HG03196 (cell line): ENCODE measurements around the gene PFDN2.

ENCODE experiments used
- ATAC-seq: cut with Tn5 transposase; IDR thresholded peaks from one replicate; pipeline ENCODE4 v1.9.1; 2021; ENCODE audit not compliant: unreplicated experiment

The PFDN2 gene, protein sequence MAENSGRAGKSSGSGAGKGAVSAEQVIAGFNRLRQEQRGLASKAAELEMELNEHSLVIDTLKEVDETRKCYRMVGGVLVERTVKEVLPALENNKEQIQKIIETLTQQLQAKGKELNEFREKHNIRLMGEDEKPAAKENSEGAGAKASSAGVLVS

GRCh38 chr1:161117759-161118581 lies at the start of gene PFDN2, which contains the start of gene NIT1:
TSS of gene PFDN2 (minus strand) at chr1:161118037. CDS start at chr1:161118026, 11 bp downstream.
TSS of gene NIT1 (plus strand) at chr1:161118105. CDS start at chr1:161118177, 72 bp downstream.
- ATAC-seq: peak; percentile 78

- ATAC-seq: peak; percentile 4
Observed at GRCh38 chr1:161166669-161167548, 49.1 kb upstream of the PFDN2 start.

GRCh38 chr1:161165742-161166668 lies 48.2 kb upstream of the PFDN2 start, which contains the start of gene PPOX:
TSS of gene PPOX (plus strand) at chr1:161166426. CDS start at chr1:161166848, 422 bp downstream.
- peak; percentile 86 for ATAC-seq

- no peak for ATAC-seq
Observed at GRCh38 chr1:161164901-161165610, 47.2 kb upstream of the PFDN2 start.

DNA sequence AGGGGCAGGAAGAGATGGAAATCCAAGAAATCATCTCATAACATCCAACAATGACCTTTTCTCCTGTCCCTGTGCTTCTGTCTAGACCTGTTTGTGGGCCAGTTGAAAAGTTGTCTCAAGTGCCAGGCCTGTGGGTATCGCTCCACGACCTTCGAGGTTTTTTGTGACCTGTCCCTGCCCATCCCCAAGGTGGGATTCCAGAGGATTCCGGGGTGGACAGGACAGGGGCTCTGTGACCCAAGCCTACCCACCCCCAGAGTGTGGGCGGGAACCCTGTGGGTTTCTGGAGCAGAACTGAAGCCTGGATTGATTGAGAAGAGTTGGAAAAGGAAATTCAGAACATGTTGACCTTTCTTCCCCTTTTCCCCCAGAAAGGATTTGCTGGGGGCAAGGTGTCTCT lies 46.0 kb upstream of the PFDN2 start:
- no peak for ATAC-seq

GRCh38 chr1:161162806-161163205 lies 45.0 kb upstream of the PFDN2 start:
- no peak for ATAC-seq

DNA sequence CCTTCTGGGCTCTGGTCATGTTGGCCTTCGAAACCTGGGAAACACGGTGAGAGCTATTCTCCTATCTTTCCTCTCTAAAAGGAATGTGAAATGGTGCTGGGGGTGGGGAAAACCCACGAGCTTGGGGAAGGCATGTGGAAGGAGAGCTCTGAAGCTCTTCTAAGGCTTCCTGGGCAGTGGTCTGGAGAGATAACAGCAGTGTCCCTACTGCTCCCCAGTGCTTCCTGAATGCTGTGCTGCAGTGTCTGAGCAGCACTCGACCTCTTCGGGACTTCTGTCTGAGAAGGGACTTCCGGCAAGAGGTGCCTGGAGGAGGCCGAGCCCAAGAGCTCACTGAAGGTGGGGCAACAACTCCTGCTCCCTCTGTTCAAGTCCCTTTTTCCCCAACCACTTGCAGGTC lies 44.2 kb upstream of the PFDN2 start:
- ATAC-seq: no peak

GRCh38 chr1:161161652-161162051 lies 43.8 kb upstream of the PFDN2 start:
- no peak for ATAC-seq

DNA sequence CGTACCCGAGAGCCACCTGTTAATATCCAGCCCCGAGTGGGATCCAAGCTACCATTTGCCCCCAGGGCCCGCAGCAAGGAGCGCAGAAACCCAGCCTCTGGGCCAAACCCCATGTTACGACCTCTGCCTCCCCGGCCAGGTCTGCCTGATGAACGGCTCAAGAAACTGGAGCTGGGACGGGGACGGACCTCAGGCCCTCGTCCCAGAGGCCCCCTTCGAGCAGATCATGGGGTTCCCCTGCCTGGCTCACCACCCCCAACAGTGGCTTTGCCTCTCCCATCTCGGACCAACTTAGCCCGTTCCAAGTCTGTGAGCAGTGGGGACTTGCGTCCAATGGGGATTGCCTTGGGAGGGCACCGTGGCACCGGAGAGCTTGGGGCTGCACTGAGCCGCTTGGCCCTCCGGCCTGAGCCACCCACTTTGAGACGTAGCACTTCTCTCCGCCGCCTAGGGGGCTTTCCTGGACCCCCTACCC lies 42.9 kb upstream of the PFDN2 start:
- ATAC-seq: no peak

DNA sequence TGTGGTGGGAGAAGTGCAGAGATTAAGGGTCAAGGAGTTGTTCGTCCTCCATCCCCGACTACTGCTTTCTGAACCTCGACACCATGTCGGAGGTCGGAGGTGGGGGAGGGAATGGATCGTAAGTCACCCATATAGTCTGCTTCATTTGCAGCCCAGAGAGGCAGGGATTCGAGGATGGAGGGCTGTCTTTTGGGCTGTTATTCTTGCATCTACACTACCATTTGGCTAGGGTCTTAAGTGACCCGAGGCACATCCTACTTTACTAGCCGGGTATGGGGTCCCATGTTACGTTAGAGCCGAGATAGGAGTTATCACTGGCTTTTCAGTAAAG lies 42.0 kb upstream of the PFDN2 start:
- ATAC-seq: no peak

GRCh38 chr1:161159087-161159912 lies 41.5 kb upstream of the PFDN2 start, which contains the start of gene USP21:
TSS of gene USP21 (plus strand) at chr1:161159500. CDS start at chr1:161160641, 1,141 bp downstream.
- peak; percentile 57 for ATAC-seq

DNA sequence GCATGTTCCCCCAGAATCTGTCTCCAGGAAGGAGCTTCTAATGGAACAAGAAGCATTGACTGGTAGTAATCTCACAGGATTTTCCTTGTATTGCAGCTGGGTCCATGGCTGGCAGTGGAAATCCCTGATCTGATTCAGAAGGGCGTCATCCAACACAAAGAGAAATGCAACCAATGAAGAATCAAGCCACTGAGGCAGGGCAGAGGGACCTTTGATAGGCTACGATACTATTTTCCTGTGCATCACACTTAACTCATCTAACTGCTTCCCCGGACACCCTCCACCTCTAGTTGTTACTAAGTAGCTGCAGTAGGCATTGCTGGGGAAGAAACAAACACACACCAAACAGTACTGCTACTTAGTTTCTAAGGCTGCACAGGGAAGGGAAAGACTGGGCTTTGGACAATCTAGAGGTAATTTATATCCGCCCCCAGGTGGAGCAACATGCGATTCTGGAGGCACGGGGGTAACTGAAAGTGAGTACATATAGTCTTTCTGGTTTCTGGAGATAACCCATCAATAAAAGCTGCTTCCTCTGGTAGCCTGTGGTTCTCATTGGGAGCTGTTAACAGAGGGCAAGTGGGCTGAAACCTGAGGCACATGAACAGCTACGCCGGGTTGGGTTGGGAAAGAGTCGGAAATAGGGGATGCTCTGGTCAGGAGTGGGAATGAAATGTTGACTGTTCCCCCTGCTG lies 40.6 kb upstream of the PFDN2 start:
- peak; percentile 3 for ATAC-seq

- no peak for ATAC-seq
Observed at GRCh38 chr1:161157867-161158266, 40.0 kb upstream of the PFDN2 start.

DNA sequence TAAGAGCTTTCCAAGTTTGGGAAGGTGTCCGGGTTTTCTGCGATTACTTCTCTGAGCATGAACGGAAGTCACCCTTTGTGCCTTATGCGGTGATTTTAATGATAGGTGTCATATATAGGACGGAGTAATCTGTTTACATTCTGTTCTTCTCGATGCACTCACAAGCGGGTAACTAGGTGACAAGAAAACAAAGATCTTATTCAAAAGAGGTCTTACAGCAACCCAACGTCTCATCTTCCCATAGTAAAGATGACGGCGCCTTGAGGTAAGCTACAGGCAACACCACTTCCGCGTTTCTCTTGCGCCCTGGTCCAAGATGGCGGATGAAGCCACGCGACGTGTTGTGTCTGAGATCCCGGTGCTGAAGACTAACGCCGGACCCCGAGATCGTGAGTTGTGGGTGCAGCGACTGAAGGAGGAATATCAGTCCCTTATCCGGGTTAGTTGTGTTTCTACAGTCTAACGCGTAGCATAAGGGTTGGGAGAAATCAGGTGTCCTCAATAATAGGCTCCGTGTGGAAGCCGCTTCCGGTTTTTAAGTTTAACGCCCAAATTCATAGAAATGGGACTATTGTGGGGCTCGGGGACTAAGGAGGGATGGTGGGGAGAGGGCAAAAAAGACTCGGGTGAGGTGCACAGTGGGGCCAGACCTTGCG lies 36.0 kb upstream of the PFDN2 start, which contains the start of gene UFC1:
Gene UFC1, plus strand, starts transcription at position 297 of the 656 bp plus-strand sequence. Its CDS starts 20 bp downstream, at position 317.
- peak; percentile 75 for ATAC-seq

- ATAC-seq: no peak
Observed at GRCh38 chr1:161153176-161153575, 35.3 kb upstream of the PFDN2 start.

DNA sequence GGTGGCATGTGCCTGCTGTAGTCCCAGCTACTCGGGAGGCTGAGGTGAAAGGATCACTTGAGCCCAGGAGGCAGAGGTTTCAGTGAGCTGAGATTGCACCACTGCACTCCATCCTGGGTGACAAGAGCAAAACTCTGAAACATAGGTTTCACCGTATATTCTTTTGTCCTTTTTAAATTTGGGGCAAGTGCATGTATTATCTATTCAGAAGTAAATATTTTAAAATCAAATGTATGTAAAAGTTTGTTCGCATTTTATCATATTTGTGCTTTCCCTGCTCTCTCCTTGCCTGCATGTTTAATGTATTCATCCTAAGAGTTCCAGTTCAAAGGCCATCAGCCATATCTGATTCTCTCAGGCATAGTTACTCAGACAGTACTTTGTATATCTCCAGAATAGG lies 28.0 kb upstream of the PFDN2 start:
- no peak for ATAC-seq

DNA sequence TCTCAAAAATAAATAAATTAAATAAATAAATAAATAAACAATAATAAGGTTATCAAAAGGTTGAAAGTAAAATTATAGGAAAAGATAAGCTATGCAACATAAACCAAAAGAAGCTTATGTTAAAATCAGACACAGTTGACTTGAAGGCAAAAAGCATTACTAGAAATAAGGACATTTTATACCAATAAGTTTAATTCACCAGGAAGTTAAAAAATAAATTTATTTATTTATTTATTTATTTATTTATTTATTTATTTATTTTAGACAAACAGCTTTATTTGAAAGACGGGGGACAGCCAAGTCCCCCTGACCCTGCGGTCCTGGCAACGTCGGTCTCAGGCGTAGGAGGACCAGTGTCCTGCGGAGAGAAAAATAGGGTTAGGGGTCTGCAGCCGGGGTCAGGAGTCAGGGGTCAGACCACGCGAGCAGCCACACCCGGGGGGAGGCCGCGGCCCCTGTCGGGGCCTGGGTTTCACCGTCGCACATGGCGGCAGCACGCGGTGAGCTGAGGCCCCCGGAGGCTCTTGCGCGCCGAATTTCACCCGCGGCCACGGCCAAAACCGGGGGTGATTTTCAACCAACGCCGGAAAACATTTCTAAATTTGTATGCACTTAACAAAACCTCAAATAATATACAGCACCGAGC lies 23.0 kb upstream of the PFDN2 start:
- ATAC-seq: no peak
